Epithelial cell of proximal tubule (primary cell): Measurements from ENCODE around the gene C12orf50. TPM values are rescaled to one million over a fixed set of nuclear protein-coding genes. Genes with fewer than 3 reads are reported as not detected.

Experiments
- DNase-seq: peaks from one replicate; pipeline ENCODE4 v3.0.0-alpha.2; 2011; ENCODE audit warnings: low read depth
- H3K4me3 ChIP-seq: 2 replicates; pipeline ENCODE4 v1.5.1; 2011; ENCODE audit warnings: low read depth, mild to moderate bottlenecking, low read length
- total RNA-seq: library from RNA; depleted of rRNA; stranded (reverse); fragments of >200 nt; gene quantifications from 2 replicates; pipeline ENCODE4 v1.2.3, GENCODE V29; 2015
- TF ChIP-seq, protein P1 (sequence below): conservative IDR thresholded peaks from 2 replicates; pipeline ENCODE4 v1.5.1; 2012; ENCODE audit warnings: low read depth, mild to moderate bottlenecking, low read length

The C12orf50 gene, protein sequence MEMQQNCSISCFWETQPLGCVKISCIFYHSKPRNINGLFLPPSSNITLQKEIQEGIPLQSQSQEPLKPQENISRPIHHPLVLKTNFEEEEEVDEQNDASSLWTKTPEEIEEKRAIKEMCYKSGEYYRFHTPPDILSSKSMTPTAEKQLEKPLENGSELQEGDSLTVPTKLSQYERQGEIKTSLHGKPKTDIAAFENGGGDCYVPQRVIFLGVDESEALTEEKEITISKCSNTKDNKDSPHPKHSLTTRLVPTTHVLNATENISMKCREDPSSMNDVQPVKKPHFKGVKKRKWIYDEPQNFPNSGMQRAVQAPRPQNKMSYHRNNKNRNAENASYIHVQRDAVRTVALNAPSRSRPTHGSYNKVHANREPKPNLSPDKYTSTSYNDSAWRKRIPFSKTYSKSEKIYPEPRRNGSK
- total RNA-seq = not detected in 2 replicates

DNA sequence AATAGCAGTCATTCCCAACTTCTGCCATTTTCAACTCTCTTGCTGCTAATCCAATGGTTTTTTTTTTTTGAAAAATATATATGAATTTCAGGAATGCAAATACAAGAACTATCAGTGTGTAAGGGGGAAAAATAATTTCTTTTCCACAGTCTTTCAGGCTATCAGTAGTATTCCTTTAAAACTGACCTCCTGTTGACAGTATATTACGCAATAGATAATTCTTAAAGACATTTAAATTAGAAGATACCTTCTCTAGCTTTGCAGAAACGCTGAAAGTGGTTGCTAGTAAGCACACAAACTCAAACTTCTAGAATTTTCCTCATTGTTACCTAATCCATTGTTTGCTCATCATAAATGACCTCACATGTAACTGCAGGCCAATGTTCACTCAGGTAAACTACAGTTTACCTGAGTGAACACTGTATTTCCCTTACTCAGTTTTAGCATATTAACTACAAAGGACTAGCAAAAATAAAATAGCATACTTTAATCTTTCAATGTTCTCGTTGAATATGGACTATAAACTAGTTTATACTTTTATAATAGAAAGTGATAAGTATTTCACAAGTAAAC lies at the start of gene C12orf50:
Gene C12orf50, minus strand, starts transcription at position 309 of the 573 bp plus-strand sequence. CDS start 2,439 bp downstream, outside the sequence.
- TF ChIP-seq, protein P1, sequence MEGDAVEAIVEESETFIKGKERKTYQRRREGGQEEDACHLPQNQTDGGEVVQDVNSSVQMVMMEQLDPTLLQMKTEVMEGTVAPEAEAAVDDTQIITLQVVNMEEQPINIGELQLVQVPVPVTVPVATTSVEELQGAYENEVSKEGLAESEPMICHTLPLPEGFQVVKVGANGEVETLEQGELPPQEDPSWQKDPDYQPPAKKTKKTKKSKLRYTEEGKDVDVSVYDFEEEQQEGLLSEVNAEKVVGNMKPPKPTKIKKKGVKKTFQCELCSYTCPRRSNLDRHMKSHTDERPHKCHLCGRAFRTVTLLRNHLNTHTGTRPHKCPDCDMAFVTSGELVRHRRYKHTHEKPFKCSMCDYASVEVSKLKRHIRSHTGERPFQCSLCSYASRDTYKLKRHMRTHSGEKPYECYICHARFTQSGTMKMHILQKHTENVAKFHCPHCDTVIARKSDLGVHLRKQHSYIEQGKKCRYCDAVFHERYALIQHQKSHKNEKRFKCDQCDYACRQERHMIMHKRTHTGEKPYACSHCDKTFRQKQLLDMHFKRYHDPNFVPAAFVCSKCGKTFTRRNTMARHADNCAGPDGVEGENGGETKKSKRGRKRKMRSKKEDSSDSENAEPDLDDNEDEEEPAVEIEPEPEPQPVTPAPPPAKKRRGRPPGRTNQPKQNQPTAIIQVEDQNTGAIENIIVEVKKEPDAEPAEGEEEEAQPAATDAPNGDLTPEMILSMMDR = no peak
- DNase-seq = no peak
- H3K4me3 ChIP-seq = no peak within 1 kb of the TSS

DNA sequence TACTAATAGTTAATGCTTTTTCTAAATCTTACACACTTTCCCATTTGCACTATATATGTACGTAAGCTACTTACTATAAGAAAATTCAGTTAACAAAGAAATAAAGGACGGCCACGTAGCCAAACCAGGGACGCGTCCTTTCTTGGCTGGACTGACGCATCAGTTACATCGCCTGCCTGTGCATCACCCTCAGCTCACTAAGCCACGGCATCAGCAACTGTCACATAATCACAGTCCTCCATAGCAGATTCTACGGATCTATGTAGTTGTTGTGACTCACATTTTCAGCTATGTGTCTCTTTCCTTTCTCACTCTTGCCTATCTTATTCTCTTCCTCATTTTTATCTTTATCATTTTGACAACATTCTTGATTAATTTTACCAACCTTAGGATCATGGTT lies 38.1 kb upstream of the C12orf50 start:
- no peak for DNase-seq
- H3K4me3 ChIP-seq = no peak overlapping the region
- TF ChIP-seq, protein P1 = no peak

DNA sequence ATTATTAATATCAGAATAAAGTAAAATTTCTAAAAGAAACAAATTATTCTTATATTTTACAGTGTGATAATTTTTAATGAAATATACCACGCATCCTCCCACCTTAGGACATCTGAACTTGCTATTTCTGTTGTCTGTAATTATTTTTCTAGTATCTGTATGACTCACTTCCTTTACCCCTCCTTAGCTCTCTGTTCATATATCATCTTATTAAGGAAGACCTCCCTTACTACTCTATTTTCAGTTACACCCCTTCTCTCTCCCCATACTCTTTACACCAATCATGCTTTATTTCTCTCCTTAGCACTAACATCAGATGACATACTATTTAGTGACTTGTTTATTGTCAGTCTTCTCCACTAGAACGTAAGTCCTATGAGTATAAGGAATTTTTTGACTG lies 34.2 kb upstream of the C12orf50 start:
- TF ChIP-seq, protein P1 = no peak
- no peak for DNase-seq
- no peak overlapping the region for H3K4me3 ChIP-seq

DNA sequence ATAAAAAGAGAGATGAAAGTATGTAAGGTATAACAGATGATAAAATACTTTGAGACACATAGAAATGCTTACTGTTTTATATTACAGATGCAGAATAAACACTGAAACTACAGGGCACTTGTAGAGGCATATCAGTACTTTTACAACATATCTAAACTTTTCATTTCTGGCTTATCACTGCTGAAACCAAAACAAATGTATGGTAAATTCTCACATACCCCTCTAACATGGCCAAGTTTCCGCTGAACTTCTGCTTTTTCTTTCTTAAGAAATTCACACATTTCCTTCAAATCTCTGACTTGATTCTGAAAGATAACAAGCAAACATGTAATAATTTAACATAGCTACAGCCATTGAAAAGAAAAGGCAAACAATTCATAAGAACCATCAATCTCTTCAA lies 33.3 kb upstream of the C12orf50 start:
- no peak overlapping the region for H3K4me3 ChIP-seq
- no peak for DNase-seq
- TF ChIP-seq, protein P1 = no peak

DNA sequence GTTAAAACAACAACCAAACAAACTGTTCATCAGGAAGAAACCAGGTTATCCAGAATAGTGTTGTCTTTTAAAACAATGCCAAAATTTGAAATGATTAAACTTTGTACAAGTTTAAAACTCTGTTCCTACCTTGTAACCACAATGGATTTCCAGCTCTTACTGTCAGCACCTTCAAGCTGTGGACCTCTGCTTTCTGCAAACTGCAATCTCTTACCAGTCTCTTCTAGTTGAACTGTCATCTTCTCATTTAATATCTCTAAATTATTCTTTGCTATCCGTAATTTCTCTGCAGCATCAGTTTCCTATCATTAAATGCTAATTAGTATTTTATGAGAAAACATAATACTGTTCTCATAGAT lies 29.5 kb upstream of the C12orf50 start:
- TF ChIP-seq, protein P1 = no peak
- H3K4me3 ChIP-seq = no peak overlapping the region
- no peak for DNase-seq

DNA sequence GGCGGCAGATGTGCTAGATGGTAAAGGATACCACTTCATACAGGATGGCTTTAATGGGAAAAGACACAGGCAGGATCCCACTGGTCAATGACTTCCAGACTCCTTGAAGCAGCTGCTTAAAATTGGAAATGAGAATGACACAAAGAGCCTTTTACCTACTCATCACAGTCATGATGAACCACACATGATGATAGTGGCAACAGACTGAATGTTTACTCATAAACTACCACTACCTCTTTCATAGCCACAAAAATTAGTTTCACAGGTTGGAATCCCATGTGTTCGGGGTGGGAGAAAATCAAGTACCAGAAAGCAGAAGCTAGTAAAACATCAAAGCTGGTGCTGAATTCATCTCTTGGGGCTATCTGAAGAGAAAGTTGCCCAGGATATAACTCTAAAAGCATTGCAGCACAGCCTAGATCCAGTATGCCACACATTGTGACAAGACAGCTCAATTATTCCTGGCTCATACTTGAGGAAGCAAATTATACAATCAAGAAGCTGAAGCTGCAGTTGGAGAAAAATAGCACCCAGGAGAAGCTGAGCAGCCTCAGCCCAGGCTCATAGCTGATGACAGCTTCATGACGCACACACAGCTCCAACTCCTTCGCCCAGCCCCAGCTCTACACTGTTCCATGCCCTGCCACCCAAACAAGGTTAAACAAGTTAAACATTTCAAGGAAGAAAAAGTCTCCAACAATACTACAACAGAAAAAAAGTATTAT lies 29.0 kb upstream of the C12orf50 start:
- TF ChIP-seq, protein P1 = no peak
- DNase-seq = no peak
- H3K4me3 ChIP-seq = no peak overlapping the region
